ENCODE results near the gene FAM89A. TPM values are rescaled to one million over a fixed set of nuclear protein-coding genes. Genes with fewer than 3 reads are reported as not detected.
"Not testable (repeated sequence)": the region's sequence is repeated elsewhere in the genome, so short reads cannot be mapped to it uniquely, and the experiment has no call there.

The FAM89A gene
- total and polyA plus RNA-seq, 2 donors (not counting 1 experiment from before 2014, with no cell fraction given): 3.2 to 6.1 TPM

DNA sequence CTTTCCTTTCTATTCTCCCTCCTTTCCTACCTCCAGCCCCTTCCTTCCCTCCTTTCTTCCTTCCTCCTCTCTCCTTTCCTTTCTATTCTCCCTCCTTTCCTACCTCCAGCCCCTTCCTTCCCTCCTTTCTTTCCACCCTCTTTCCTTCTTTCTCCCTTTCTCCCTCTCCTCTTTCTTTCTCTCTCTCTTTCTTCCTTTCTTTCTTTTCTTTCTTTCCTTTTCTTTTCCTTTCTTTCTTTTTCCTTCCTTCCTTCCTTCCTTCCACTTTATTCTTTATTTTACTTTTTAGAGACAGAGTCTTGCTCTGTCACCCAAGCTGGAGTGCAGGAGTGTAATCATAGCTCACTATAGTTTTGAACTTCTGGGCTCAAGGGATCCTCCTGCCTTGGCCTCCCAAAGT, 7.5 kb upstream of the FAM89A start:
- H3K9me3 ChIP-seq (ENCODE audit: control extremely low read depth in 1 of 3, control insufficient read depth in 2 of 3, insufficient read depth in 1 of 3, low read length in 2 of 3); H3K27ac Mint-ChIP-seq; H3K27me3 ChIP-seq (replicated peaks in 1 of 4; ENCODE audit: control extremely low read depth in 1 of 4, control insufficient read depth in 3 of 4, insufficient read depth in 4 of 4, low read length in 3 of 4); POLR2A ChIA-PET; H3K27ac ChIP-seq (ENCODE audit: low read length in 2 of 2); H3K79me2 ChIP-seq (ENCODE audit: control insufficient read depth, insufficient read depth, low read length); DNase-seq; H3K4me1 Mint-ChIP-seq; H3K9ac ChIP-seq (ENCODE audit: low read length); H4K20me1 ChIP-seq (ENCODE audit: control insufficient read depth, insufficient read depth, low read length, poor library complexity, severe bottlenecking); H3K4me1 ChIP-seq (ENCODE audit: control insufficient read depth in 2 of 2, insufficient read depth in 2 of 2, low read length in 2 of 2); H3K36me3 ChIP-seq (replicated peaks in 1 of 2; ENCODE audit: control extremely low read depth in 1 of 2, control insufficient read depth in 1 of 2, extremely low read depth in 1 of 2, insufficient read depth in 2 of 2, low read length in 1 of 2); H3K4me2 ChIP-seq (replicated peaks; ENCODE audit: low read depth, low read length, poor library complexity, severe bottlenecking); intact Hi-C loops (cut with micrococcal nuclease); ATAC-seq (ENCODE audit: low read depth); H3K4me3 Mint-ChIP-seq; CTCF ChIA-PET; H3K4me3 ChIP-seq (ENCODE audit: control extremely low read depth in 1 of 5, extremely low read depth in 1 of 5, insufficient read depth in 1 of 5, low read depth in 2 of 5, low read length in 4 of 5); H2AFZ ChIP-seq (ENCODE audit: insufficient read depth, low read depth, low read length, poor library complexity, severe bottlenecking): not testable (repeated sequence)
- H3K27me3 Mint-ChIP-seq: peaks cover 16% of the 10 kb centered on the region
- peaks cover 11% of the 10 kb centered on the region for H3K9me3 Mint-ChIP-seq (ENCODE audit: insufficient read depth)

DNA sequence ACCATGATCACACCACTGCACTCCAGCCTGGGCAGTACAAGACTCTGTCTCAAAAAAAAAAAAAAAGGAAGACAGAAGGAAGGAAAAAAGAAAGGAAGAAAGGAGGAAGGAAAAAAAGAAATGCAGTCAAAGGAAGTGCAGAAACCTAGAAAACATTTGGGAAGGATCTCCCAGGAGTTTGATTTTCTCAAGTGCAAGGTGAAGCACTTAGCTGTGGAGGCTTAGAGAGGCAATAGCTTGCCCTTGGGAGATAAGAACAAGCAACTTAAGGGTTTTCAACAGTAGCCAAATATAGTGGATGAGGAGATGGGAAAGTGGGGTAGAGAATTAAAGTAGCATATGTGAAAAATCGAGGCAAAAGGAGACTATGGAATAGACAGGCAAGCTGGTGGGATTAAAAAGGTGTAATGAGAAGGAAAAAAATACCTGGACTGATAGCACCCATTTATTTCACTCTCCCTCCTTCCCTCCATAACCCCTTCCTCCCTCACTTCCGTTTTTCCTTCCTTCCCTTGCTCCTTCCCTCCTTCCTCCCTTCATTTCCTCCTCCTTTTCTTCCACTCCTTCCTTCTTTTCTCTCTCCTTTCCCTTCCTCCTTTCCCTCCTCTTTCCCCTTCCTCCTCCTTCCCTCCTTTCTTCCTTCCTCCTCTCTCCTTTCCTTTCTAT, 6.8 kb upstream of the FAM89A start:
- Mint-ChIP-seq H3K27ac (no peak overlapping the region), H3K4me3 (no peak overlapping the region), H3K4me1 (no peaks in the 10 kb centered on the region), H3K9me3 (ENCODE audit: insufficient read depth) (peaks cover 11% of the 10 kb centered on the region), H3K27me3 (peaks cover 16% of the 10 kb centered on the region)
- ATAC-seq (ENCODE audit: low read depth) (no peak), DNase-seq (no peak)
- peaks cover 0 to 7% (median 4%) of the 10 kb centered on the region in 3 donors for H3K9me3 ChIP-seq (ENCODE audit: control extremely low read depth in 1 of 3, control insufficient read depth in 2 of 3, insufficient read depth in 1 of 3, low read length in 2 of 3)
- no peaks in the 10 kb centered on the region for H4K20me1 ChIP-seq (ENCODE audit: control insufficient read depth, insufficient read depth, low read length, poor library complexity, severe bottlenecking)
- TF ChIP-seq CTCF (IDR thresholded peaks at IDR 0.05) (no peak), EZH2 (IDR thresholded peaks at IDR 0.05; ENCODE audit: borderline replicate concordance, insufficient read depth, low read depth, low read length, poor library complexity, severe bottlenecking) (no peak)
- H2AFZ ChIP-seq (ENCODE audit: insufficient read depth, low read depth, low read length, poor library complexity, severe bottlenecking): no peak overlapping the region
- peaks cover 0 to 7% (median 0%) of the 10 kb centered on the region in 4 experiments for H3K27me3 ChIP-seq (replicated peaks in 1 of 4; ENCODE audit: control extremely low read depth in 1 of 4, control insufficient read depth in 3 of 4, insufficient read depth in 4 of 4, low read length in 3 of 4)
- H3K27ac ChIP-seq (ENCODE audit: low read length in 2 of 2): no peak overlapping the region
- H3K4me2 ChIP-seq (replicated peaks; ENCODE audit: low read depth, low read length, poor library complexity, severe bottlenecking): no peak overlapping the region
- intact Hi-C loops (cut with micrococcal nuclease): no loop called here
- no peaks in the 10 kb centered on the region for H3K79me2 ChIP-seq (ENCODE audit: control insufficient read depth, insufficient read depth, low read length)
- no peaks in the 10 kb centered on the region for H3K36me3 ChIP-seq (replicated peaks in 1 of 2; ENCODE audit: control extremely low read depth in 1 of 2, control insufficient read depth in 1 of 2, extremely low read depth in 1 of 2, insufficient read depth in 2 of 2, low read length in 1 of 2)
- 31% methylated on average over 1 of the region's 2 CpGs for WGBS (ENCODE audit: insufficient coverage)
- CTCF ChIA-PET: interaction anchor here (0.7 kb wide), 1 partner anchor 1602 kb away, joined by 3 read pairs; no protein-coding TSS in a partner anchor
- no peaks in the 10 kb centered on the region for H3K4me1 ChIP-seq (ENCODE audit: control insufficient read depth in 2 of 2, insufficient read depth in 2 of 2, low read length in 2 of 2)
- no peak overlapping the region for H3K9ac ChIP-seq (ENCODE audit: low read length)
- POLR2A ChIA-PET: interaction anchor here (0.7 kb wide), 1 partner anchor 566 kb away, joined by 5 read pairs; no protein-coding TSS in a partner anchor
- H3K4me3 ChIP-seq (ENCODE audit: control extremely low read depth in 1 of 5, extremely low read depth in 1 of 5, insufficient read depth in 1 of 5, low read depth in 2 of 5, low read length in 4 of 5): no peak overlapping the region

DNA sequence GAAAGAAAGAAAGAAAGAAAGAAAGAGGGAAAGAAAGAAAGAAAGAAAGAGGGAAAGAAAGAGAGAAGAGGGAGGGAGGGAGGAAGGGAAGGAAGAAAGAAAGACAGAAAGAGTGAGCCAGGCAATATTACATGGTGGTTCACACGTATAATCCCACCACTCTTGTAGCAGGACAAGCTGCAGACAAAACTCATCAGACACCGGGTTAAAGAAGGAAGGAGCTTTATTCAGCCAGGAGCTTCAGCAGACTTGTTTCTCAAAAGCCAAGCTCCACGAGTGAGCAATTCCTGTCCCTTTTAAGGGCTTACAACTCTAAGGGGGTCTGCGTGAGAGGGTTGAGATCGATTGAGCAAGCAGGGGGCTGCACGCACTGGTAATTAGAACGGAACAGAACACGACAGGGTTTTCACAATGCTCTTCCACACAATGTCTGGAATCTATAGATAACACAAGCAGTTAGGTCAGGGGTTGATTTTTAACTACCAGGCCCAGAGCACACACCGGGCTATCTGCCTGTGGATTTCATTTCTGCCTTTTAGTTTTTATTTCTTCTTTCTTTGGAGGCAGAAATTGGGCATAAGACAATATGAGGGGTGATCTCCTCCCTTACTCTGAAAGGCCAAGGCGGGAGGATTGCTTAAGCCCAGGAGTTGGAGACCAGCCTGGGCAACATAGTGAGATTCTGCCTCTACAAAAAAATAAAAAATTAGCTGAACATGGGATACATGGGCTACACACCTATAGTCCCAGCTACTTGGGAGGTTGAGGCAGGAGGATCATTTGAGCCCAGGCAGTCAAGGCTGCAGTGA, 6.1 kb upstream of the FAM89A start:
- intact Hi-C loops (cut with micrococcal nuclease): not testable (repeated sequence)

More for the DNA sequence above, 6.1 kb upstream of the FAM89A start:
- WGBS (ENCODE audit: insufficient coverage): 96% methylated on average over 4 of the region's 10 CpGs
- not testable (repeated sequence) for H3K27me3 ChIP-seq (replicated peaks in 1 of 4; ENCODE audit: control extremely low read depth in 1 of 4, control insufficient read depth in 3 of 4, insufficient read depth in 4 of 4, low read length in 3 of 4); H3K4me2 ChIP-seq (replicated peaks; ENCODE audit: low read depth, low read length, poor library complexity, severe bottlenecking); DNase-seq; H2AFZ ChIP-seq (ENCODE audit: insufficient read depth, low read depth, low read length, poor library complexity, severe bottlenecking); H4K20me1 ChIP-seq (ENCODE audit: control insufficient read depth, insufficient read depth, low read length, poor library complexity, severe bottlenecking); H3K36me3 ChIP-seq (replicated peaks in 1 of 2; ENCODE audit: control extremely low read depth in 1 of 2, control insufficient read depth in 1 of 2, extremely low read depth in 1 of 2, insufficient read depth in 2 of 2, low read length in 1 of 2); H3K4me1 ChIP-seq (ENCODE audit: control insufficient read depth in 2 of 2, insufficient read depth in 2 of 2, low read length in 2 of 2); H3K9me3 ChIP-seq (ENCODE audit: control extremely low read depth in 1 of 3, control insufficient read depth in 2 of 3, insufficient read depth in 1 of 3, low read length in 2 of 3); H3K27ac ChIP-seq (ENCODE audit: low read length in 2 of 2); H3K27ac Mint-ChIP-seq; H3K4me3 ChIP-seq (ENCODE audit: control extremely low read depth in 1 of 5, extremely low read depth in 1 of 5, insufficient read depth in 1 of 5, low read depth in 2 of 5, low read length in 4 of 5); H3K4me3 Mint-ChIP-seq; H3K79me2 ChIP-seq (ENCODE audit: control insufficient read depth, insufficient read depth, low read length); H3K9ac ChIP-seq (ENCODE audit: low read length); ATAC-seq (ENCODE audit: low read depth); H3K4me1 Mint-ChIP-seq
- peaks cover 16% of the 10 kb centered on the region for H3K27me3 Mint-ChIP-seq
- peaks cover 11% of the 10 kb centered on the region for H3K9me3 Mint-ChIP-seq (ENCODE audit: insufficient read depth)
- CTCF ChIA-PET: interaction anchor here (0.7 to 1.6 kb wide), 2 partner anchors 16 to 1601 kb away, joined by 3 read pairs; no protein-coding TSS in a partner anchor
- POLR2A ChIA-PET: interaction anchor here (0.7 kb wide), 1 partner anchor 567 kb away, joined by 5 read pairs; no protein-coding TSS in a partner anchor

All from B cell (primary cell).